GM21447 (cell line): Measurements from ENCODE around the gene ZNF784.

Experiments
- ATAC-seq: cut with Tn5 transposase; IDR thresholded peaks from one replicate; pipeline ENCODE4 v1.9.1; 2021; ENCODE audit not compliant: unreplicated experiment

ZNF784 gene

DNA sequence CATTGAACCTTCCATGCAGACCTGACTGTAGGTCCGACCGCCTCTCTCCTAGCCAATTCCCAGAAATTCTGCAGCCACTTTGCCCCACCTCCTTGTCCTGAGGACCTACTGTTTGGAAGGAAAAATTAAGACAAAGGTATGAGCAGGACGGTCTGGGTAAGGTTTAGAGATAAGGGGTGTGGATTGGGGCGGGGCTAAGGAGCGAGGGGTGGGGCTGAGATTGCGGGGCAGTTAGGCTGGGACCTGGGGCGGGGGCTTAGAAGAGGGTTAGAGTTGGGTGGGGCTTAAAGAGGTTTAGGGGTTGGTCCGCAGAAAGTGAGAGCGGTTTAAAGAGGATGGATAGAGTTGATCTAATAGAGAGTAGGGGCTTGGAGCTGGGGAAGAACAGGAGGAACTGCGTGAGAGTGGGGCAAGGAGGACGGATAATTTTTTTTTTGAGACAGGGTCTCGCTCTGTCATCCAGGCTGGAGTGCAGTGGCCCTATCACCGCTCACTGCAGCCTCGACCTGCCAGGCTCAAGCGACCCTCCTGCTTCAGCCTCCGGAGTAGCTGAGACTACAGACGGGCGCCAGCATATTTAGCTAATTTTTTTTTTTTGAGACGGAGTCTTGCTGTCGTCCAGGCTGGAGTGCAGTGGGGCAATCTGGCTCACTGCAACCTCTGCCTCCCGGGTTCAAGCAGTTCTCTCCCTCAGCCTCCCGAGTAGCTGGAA is 20.6 kb downstream of the ZNF784 start:
- no peak for ATAC-seq

DNA sequence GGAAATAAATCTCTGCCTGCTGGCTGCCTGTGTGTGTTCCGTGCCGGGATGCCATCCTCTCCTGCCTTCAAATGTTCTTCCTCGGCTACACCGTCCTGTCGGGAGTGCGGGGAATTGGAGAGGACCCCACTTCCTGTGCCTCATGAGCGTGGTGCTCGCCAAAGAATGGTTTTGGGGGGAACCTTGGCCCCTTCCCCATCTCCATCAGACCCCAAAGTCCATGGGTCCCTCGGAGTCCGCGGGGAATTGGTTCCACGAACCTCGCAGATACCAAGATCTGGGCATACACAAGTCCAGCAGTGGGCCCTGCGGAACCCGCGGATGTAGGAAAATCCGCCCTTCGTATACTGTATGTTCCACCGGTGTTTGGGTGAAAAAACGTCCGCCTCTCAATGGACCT is 21.3 kb downstream of the ZNF784 start:
- no peak for ATAC-seq

DNA sequence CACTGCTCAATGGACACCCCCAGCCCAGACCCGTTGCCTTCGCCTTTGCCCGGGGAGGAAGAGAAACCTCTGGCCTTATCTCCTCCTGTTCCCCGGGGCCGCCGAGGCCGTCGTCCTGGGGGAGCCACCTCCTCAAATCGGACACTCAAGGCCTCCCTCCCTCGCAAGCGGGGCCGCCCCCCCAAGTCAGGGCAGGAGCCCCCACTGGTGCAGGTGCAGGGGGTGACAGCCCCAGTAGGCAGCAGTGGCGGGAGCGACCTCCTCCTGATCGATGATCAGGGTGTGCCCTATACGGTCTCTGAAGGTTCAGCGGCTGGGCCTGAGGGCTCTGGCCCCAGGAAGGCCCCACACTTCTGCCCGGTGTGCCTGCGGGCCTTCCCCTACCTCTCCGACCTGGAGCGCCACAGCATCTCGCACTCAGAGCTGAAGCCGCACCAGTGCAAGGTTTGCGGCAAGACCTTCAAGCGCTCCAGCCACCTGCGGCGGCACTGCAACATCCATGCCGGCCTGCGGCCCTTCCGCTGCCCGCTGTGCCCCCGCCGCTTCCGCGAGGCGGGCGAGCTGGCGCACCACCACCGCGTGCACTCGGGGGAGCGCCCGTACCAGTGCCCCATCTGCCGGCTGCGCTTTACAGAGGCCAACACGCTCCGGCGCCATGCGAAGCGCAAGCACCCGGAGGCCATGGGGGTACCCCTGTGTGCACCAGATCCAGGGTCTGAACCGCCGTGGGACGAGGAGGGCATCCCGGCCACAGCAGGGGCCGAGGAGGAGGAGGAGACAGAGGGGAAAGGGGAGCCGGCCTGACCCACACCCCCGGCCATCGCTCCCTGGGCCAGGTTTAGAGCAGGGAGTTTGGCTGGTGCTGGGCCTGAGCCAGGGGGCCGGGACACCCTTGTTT is 22.0 kb downstream of the ZNF784 start:
- no peak for ATAC-seq

DNA sequence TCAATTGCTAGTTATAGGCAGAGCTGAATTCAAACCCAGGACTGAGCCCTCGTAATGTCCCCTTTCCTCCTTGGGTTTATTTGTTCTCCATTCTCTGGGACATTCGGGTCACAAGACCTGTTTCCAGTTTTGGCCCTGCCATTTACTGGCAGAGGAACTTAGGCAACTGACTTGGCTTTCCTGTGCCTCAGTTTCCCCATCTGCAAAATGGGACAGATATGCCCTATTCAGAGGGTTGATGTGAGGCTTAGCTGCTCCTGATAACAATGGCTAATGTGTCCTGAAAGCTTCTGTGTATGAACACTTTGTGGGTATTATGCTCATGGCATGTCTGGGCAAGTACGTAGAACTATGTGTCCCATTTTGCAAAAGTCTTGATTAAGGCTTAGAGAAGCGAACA is 23.3 kb downstream of the ZNF784 start:
- no peak for ATAC-seq

DNA sequence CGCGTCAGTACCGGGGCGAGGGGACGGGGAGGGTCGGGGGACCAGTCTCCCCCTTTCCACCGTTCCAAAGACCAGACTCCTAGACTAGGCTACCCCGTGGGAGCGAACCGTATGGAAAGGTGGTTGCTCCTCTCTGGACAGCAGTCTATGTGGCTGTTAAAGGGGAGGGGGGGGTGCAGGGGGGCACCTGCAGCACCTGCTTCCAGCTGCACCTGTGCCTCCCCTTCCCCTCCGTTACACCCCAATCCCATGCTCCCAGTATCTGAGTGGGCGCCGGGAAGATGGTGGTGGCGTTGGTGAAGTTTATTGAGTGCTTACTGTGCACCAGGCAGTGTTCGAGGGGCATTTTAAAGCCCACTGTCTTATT is 23.7 kb downstream of the ZNF784 start:
- no peak for ATAC-seq

DNA sequence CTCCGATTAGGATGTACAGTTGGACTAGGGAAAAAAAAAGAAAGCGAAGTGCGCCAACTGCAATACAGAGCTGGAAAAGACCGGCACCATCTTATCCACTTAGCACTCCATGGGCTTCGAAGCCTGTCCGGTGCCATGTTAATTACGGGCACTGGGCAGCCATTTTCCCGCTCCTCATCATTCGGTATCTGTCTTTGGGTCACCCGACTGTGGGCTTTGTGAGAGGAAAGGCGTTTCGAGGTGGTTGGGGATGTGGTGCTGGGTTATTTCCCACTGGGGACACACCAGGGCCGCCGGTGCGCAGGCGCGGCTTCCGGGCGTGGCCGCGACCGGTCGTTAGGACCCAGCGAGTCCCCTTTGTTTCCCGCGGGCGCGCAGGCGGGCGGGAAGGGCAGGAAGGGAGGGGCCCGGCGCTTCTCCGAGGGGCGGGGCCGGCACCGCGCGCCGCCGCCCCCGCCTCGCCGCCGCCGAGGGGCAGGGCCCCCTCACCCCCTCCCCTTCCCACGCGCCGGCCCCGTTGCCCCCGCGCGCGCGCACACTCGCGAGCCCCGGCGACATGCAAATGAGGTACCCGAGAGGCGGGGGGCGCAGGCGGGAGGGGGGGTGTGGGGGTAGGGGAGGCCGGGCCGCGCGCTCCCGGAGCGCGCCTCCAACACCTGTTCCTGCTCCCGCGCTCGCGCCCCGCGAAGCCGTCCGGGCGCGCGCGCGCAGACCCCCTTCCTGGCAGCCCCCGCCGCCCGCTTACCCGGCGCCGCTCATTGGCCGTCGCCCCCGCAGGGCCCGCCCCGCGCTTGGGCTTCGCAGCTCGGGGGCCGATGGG is 24.3 kb downstream of the ZNF784 start, which contains the start of gene ZNF524:
TSS of gene ZNF524 (plus strand) at position 447 of the 820 bp plus-strand sequence. CDS start 1,825 bp downstream, outside the sequence.
- ATAC-seq, result peak; percentile 43

DNA sequence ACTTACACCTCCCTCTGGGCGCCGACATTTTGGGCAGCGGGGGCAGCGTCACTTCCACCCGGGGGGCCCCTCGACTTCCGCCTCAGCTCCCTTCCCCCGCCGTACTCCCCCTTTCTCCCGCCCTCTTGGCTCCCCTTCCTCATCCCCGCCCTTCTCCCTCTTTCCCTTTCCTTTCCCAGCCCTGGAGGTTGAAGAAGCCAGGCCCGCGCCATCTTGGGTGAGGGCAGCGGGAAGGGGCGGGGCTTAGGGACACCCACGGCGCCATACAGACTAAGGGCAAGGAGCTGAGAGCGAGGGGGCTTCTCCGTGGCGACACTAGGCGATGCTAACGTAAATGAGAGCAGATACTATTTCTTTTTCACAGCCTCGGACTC is 24.9 kb downstream of the ZNF784 start, which contains the start of gene FIZ1:
TSS of gene FIZ1 (minus strand) at position 50 of the 374 bp plus-strand sequence. CDS start 1,652 bp downstream, outside the sequence.
- peak; percentile 45 for ATAC-seq

DNA sequence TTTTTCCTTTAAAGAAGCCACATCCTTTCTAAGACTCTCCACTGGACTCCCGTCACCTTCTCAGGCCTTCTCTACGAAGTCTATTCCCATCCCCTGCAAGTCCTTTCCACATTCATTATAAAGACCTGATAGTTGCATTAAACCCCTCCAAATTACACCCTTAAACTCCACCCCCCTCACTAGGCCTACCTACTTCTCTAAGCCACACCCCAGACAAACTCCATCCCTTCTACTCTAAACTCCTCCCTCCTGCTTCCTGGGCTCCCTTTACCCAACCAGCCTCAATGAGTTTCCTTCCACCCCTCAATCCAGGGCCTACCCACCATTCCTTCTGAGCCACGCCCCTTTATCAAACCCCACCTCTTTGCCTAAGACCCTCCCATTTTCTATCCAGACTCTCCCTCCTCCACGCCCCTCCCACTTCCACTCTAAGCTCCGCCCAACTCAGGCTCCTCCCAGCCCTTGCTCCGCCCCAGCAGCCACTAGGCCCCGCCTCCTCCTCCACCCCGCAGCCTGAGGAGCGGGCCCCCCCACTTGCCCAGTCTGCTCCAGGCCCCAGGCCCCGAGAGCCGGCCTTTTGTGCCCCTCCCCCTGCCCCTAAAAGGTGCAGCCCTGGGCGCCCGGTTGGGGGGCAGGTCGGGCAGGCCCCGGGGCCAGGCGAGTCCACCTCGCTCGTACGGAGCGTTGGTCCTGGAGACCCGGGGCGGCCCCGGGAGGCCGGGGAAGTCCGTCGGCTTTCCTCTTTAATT is 25.5 kb downstream of the ZNF784 start:
- ATAC-seq, result peak; percentile 52

DNA sequence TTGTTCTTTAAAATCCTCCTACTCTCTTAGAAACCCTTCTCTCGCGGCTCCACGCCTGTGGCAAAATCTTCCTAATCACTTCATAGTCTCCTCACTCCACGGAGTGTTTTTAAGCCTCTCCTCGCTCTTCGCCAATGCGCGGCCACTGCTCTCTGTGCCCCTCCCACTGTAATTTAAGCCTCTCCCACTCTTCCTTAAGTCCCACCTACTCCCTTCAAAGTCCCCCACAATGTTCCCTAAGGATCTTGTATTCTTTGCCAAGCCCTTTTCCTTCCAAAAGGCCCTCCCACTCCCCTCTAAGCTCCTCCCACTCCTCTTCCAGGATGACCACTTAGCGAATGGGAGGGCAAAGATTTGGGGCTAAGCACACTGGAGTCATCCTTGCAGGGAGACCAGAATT is 26.3 kb downstream of the ZNF784 start:
- no peak for ATAC-seq

DNA sequence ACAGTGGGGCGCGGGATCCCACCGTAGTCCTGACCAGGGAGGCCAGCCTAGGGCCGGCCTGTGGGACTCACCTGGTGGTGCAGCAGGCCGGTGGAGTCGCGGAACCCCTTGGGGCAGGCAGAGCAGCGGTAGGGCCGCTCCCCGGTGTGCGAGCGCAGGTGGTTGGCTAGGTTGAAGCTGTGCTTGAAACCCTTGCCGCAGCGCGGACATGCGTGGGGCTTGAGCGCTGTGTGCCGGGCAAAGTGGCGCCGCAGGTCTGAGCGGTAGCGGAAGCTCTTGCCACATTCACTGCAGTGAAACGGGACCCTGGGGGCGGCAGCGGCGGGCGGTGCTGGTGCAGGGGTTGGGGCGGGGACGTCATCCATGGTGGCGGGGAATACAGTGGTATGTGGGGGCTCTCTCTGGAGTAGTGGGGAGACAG is 26.9 kb downstream of the ZNF784 start:
- no peak for ATAC-seq

DNA sequence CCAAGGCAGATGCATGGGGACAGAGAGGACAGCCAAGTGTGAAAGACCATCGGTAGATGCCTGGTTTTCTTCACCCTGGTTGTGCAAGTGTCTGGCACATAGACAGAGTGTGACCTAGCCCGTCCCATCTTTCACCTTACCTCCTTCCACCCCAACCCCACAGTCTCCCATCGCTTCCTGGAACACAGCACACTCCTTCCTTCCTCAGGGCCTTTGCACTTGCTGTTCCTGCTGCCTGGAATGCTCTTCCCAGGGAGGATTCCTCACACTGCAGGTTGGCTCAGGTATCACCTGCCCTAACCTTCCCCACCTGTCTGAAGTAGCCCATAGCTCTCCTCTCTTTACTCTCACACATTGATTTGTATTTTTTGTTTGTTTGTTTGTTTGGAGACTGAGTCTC is 28.1 kb downstream of the ZNF784 start:
- ATAC-seq, result no peak

DNA sequence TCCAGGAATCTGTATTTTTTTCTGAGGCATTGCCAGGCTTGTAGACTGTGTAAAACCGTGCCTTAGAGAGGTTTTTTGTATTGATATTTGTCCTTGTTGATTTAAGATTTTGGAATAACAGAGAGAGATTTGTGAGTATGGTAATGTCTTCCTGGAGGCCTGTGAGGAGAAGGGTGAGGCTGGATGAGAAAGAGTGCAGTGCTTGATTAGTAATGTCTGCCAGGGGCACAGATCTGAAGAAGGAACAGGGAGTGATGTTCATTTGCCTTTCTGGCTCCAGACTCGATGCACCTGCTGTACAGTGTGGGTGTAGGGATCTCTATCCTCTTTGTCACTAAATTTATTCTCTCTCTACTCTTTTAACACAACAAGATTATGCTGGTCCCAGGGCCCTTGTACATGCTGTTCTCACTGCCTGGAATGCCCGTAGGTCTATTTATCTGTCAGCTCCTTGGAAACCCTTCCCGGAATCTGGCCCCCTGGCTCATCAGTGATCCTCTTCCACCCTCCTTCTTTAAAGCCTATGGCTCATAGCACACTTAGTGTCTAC is 29.3 kb downstream of the ZNF784 start:
- ATAC-seq, result no peak

DNA sequence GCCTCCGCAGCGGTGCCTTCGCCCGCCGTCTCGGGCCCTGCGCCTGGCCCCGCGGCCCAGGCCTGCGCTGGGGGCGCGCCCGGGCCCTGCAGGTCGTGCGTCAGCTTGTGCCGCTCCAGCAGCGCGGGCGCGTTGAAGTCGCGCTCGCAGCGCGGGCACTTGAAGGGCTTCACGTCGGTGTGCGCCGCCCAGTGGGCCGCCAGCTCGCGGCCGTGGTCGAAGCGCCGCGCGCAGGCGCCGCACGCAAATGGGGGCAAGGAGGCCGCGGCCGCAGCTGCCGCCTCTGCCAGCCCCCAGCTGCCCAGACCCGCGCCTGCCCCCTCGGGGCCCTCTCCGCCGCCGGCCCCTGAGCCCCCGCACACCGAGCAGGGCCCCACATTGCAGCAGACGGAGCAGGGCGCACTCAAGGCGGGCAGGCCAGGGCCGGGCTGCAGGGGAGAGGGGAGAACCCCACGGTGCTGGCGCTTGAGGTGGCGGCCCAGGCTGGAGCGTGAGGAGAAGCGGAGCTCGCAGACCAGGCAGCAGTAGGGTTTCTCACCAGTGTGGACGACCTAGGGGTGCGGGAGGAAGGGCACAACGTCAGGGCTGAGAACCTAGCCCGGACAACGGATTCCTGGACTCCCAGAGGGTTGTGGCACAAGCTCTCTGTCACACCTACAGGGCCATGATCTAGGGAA is 31.1 kb downstream of the ZNF784 start:
- no peak for ATAC-seq

DNA sequence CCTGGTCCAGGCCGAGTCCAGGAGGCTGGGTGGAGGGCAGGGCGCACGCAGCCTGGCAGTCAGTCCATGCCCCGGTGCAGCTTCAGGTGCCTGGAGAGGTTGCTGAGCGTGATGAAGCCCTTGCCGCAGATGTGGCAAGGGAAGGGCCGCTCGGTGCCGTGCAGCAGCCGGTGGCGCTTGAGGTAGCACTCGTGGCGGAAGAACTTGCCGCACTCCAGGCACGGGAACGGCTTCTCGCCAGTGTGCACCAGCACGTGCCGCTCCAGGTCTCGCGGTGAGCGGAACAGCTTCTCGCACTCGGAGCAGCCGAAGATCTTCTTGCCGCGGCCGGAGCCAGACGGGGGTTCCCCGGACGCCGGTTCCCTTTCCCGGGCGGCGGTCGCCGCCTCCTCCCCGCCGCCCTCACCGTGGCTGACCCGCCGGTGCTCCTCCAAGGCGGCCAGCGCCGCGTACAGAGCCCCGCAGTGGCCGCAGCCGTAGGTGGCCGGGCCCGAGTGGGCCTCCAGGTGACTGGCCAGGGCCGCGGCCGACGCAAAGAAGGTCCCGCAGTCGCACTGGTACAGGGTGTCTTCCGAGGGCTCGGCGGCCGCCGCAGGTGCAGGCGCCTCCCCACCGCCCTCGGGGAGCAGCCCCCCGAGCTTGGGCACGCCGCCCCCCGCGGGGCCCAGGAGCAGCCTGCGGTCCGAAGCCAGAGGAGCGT is 31.8 kb downstream of the ZNF784 start:
- ATAC-seq, result no peak

DNA sequence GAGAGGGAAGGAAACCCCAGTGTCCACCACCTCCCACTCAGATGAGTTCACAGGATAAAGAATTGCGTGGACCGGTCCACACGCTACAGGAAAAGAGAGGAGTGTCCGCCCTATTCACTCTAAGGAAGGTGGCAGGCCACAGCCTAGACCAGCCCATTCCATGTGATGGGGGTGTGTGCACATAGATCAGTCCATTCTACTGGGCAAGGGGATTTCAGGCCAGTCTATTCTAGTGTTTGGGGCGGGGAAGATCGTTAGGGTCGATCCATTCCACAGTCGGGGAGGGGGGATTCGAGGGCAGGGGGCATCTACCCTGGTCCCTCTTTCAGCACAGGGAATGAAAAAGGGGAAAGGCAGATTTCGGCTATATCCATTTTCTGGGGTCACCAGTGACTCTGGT is 32.8 kb downstream of the ZNF784 start:
- ATAC-seq, result no peak

DNA sequence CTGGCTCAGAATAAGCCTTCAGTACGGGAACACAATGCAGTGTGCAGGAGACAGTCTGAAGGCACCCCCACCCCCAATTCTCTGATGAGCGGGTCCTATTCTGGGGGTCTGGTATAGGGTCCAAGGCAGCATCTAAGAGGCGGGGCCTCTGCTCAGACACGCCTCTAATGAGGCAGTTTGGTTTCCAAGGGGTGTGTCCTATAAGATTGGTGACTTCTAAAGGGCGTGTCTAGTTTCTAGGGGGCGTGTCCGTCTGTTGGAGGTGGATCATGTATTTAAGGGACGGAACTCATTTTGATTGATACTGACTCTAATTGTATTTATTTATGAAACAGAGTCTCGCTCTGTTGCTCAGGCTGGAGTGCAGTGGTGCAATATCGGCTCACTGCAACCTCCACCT is 33.7 kb downstream of the ZNF784 start:
- no peak for ATAC-seq

DNA sequence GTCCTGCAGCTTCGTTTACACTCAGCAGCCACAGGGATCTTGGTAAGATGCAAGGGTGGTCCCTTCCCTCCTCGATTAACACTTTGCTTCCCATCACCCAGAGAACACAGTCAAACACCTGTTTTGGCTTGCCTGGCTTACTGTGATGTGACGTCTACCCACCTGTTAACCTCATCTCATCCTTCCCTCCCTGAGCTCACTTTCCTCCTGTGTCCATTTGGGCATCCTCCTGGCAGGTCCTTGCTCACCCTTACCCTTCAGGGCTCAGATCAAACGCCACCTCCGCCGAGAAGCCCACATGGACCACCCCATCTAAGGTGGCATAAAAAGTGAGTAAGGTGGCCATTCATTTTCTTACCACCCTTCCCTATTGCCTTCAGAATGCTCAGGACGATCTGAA is 34.3 kb downstream of the ZNF784 start:
- ATAC-seq, result no peak

DNA sequence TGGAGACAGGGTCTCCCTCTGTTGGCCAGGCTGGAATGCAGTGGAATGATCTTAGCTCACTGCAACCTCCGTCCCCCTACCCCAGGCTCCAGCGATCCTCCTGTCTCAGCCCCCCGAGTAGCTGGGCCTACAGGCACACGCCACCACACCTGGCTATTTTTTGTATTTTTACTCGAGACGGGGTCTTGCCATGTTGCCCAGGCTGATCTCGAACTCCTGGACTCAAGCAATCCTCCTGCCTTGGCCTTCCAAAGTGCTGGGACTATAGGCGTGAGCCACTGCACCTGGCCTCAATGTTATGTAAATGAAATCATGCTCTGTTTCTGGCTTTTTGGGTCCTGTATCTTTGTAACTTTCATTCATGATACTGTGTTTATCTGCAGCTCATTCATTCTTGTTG is 35.6 kb downstream of the ZNF784 start:
- no peak for ATAC-seq
